ENCODE data around the gene SGMS1.
"Not testable (repeated sequence)": the region's sequence is repeated elsewhere in the genome, so short reads cannot be mapped to it uniquely, and the experiment has no call there.

- not testable (repeated sequence) for TF ChIP-seq CTCF (IDR thresholded peaks at IDR 0.05); EP300 (IDR thresholded peaks at IDR 0.05; ENCODE audit: borderline replicate concordance in 1 of 2, low read depth in 1 of 2, low read length in 1 of 2)
These were observed 355.9 kb downstream of the SGMS1 start for GRCh38 chr10:50267877-50268276.
